Skin epidermis (tissue), 12 donors: ENCODE measurements around the gene MYL12A.

ENCODE experiments used
- H3K27ac ChIP-seq, 21 experiments: fragments of 200-600 bp; sonication (generic) in 11 of 21; one replicate each; pipeline ENCODE4 v1.5.0; 2020; ENCODE audit warnings: mild to moderate bottlenecking in 3 of 21, inconsistent platforms in 2 of 21, moderate library complexity in 2 of 21
- H3K4me3 ChIP-seq, 7 experiments: fragments of 200-600 bp; sonication (generic) in 2 of 7; one replicate each; pipeline ENCODE4 v1.5.0; 2020; ENCODE audit warnings: inconsistent platforms in 2 of 7, mild to moderate bottlenecking in 2 of 7, moderate library complexity in 1 of 7

MYL12A gene

DNA sequence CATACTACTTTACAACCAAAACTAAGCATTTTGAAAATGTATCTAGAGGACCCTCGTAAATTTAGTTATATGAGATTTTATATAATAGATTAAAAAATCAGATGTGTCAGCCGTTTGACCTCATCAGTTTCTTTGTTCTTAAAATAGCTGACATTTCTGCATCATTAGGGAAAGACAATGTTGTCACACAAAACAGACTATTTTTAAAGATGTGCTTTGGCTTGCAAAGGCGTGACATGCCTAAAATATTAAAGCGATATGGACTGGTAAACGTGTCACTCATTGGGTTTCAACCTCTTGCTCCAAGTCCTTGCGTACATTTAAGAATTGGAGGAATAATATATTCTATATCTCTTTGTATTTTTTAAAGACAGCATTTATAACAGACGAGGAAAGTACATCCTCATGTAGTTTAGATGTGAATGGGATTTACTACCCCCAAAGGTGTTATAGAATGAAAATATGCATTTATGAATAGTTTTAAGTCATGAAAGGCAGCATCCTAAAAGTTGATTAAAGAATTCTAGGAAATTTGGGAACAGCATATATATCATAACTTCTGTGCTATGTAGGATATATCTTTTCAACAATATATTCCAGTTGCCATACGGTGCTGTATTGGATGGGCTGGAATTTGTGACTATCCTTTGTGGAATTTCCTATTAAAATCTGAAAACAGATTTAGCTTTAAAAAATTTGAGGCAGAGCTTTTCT is 3.8 kb downstream of the MYL12A start:
- Histone ChIP-seq H3K27ac (peak overlapping the region in 5 of 21 experiments; percentile 33 to 58 (median 52)), H3K4me3 (no peak overlapping the region)

DNA sequence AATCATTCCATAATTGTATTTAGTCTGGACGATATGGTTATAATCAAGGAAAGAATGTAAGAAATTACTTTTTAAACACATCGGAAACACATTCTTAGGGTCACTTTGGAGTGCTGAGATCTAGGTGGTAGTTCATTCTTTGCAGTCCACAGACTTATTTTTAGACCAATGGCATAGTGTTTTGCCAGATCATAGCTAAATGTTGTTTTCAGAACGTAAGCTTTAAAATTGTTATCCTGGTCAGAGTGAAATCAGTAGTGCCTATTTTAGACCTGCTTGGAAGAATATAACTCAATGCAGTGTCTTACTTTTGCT is 4.3 kb downstream of the MYL12A start:
- Histone ChIP-seq H3K27ac (peak overlapping the region in 3 of 21 experiments; percentile 33 to 52 (median 42)), H3K4me3 (no peak overlapping the region)

DNA sequence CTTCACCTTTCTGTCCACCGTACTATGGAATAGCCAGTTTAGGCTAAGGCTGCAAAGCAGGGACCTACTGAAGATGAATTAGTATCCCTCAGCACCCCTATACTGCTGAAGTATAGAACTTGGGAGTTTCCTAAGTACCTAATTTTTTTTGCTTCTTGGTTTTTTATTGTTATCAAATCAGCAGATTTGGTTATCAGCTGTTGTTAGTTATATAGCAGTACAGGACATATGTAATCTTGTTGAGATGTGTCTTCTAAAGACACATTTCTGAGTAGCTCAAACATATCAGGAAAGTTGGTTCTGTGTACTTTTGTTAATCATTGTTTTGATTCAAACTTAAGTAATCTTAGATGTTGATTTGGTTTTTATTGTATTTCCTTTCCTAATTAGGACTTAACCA is 5.2 kb downstream of the MYL12A start:
- Histone ChIP-seq H3K4me3 (no peak overlapping the region), H3K27ac (peak overlapping the region in 1 of 21 experiments; percentile 23)

DNA sequence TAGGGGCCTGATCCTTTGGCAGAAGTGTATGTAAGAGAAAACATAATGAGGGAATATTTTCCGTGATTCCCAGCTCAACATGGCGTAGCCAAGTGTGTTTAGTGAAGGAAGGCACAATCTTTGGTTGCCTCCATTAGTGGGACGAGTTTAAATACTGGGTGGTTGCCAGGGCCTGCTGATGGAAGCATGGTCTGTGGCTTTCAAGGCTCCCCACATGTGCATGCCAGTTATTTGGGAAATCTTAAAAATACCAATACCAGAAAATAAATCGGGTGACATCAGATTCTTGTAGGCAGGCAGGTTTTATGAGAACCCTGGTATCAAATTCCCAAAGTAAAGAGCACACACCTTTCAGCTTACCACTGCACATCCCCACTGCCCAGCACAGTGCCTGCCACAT is 7.1 kb downstream of the MYL12A start:
- Histone ChIP-seq H3K4me3 (no peak overlapping the region), H3K27ac (peak overlapping the region in 1 of 21 experiments; percentile 12)

DNA sequence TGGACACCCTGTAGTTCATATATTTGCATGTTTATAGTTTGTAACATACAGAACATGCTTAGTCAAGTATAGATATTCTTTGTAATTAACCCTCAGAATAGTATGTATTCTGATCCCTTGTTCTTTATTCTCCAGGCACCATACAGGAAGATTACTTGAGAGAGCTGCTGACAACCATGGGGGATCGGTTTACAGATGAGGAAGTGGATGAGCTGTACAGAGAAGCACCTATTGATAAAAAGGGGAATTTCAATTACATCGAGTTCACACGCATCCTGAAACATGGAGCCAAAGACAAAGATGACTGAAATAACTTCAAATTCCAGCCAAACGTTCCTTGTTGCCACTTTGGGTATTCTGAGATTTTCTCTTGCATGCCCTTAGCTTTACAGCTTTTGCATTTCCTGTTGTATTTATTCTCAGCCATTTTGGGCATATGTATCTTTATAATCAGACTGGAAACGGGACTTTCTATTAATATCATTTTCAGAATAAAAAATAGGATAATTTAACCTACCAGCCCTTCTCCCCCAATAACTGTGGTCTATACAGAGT is 8.1 kb downstream of the MYL12A start:
- no peak overlapping the region for H3K4me3 ChIP-seq
- peak overlapping the region in 1 of 21 experiments; percentile 12 for H3K27ac ChIP-seq

DNA sequence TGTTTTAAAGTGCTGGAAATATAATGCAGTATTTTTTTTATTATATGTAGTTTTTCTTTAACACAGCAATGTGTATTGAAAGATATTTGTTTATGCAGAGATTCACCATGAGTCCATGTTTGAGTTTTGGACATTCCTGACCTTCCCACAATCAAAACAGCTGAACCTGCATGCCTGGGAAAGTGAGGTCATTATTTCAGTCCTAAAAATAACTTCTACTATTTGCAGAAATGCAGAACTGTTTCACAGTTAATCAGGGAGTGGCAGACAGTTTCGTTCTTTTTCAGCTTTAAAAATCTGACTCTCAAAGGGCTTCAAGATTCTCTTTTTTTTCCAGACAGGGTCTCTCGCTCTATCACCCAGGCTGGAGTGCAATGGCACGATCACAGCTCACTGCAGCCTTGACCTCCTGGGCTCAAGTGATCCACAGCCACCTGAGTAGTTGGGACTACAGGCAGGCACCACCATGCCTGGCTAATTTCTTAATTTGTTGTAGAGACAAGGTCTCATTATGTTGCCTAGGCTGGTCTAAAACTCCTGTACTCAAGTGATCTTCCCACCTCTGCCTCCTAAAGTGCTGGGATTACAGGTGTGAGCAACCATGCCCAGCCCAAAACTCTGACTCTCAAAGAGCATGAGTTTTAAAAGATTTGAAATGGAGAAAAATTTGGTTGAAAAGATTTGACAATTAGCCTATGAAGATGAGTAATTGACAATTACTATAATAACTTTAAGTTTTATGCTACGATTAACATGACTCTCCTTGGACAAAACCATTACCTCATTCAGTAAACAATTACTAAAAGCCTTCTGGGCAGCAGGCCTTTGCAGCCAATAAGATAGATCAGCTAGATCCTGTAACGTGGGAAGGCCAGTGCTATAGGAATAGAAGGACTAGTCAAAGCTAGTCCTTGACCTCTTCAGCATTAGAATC is 9.4 kb downstream of the MYL12A start:
- H3K27ac ChIP-seq, result peak overlapping the region in 1 of 21 experiments; percentile 6

DNA sequence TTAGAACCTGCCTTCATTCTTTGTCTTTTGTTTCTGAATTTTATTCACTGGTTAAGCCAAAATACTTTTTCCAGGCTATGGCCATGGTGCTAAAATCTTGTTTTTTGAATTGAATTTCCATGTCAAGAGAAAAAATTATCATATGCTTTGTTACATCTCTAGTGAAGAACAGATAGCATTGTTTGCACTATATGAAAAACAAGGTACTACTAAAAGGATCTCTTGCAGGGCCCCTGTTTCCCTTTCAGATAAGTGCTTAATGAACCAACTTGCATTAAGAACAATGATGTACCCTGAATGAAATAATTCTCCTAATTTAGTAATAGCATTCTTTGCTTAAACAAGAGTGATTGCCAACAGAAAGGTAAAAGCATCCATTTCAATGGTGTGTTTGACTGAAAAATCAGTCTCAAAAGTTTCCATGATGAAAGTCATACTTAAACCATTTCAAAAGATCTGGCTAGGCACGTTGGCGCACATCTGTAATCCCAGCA is 10.1 kb downstream of the MYL12A start:
- Histone ChIP-seq H3K27ac (peak overlapping the region in 1 of 21 experiments; percentile 6), H3K4me3 (no peak overlapping the region)

More for the DNA sequence above, 9.4 kb downstream of the MYL12A start:
- no peak overlapping the region for H3K4me3 ChIP-seq

DNA sequence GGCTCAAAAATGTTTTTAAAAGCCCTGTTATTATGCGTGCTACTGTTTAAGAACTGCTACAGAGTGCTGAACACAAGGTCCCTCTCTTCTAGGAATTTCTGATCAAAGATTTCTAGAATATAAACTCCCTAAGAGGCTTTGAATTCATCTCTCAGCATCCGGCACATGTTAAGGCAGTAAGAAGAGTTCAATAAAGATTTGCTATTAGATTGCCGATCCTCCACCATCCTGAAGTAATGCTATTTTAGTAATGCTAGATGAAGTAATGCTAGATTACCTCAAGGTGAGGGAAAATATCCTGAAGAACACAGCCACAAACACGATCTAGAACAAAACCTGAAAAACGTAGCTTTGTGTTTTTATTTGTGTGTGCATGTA is 13.4 kb downstream of the MYL12A start:
- H3K4me3 ChIP-seq, result peak overlapping the region; percentile 89 to 99 (median 95)
- peak overlapping the region in 20 of 21 experiments; percentile 92 to 100 (median 99) for H3K27ac ChIP-seq

DNA sequence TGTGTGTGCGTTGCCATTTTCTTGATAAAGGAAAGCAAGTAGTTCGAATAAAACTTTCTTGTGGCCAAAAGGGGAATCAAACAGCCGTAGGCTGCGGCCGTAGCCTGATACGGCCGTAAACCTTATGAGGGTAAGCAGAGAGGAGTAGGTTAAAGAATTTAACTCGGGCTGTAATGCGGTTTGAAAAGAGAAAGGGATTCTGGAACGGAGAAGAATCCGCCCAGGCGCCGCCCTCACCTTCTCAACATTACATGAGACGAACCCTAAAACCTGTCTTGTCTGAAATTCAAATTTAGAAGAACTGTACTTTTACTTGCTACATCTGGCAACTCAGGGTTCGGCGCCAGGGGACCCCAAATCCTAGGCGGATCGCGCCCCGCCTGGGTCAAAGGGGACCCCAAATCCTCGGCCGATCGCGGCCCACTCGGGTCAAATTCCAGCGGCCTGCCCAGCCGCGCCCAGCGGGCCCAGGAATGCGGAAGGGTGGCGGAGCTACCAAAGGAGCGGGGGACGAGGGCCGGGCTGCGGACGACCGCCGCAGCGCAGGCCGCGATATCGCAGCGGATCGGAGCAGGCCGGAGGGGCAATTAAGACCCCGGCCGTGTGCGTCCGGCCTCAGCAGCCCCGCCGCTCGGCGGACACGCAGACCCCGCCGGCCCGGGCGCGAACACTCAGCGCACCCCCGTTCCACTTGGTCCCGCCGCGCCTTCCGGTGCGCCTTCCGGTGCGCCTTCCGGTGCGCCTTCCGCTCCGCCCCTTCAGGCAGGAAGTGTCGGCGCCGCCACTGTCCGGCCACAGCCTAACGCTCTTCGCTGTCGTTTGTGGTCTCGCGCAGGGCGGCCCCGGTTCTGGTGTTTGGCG is 14.0 kb downstream of the MYL12A start, which contains the start of gene MYL12B:
TSS of gene MYL12B (plus strand) at position 761 of the 861 bp plus-strand sequence. CDS start 10,766 bp downstream, outside the sequence.
- Histone ChIP-seq H3K4me3 (peak within 1 kb of the TSS; percentile 89 to 99 (median 95)), H3K27ac (peak within 1 kb of the TSS; percentile 92 to 100 (median 99))

DNA sequence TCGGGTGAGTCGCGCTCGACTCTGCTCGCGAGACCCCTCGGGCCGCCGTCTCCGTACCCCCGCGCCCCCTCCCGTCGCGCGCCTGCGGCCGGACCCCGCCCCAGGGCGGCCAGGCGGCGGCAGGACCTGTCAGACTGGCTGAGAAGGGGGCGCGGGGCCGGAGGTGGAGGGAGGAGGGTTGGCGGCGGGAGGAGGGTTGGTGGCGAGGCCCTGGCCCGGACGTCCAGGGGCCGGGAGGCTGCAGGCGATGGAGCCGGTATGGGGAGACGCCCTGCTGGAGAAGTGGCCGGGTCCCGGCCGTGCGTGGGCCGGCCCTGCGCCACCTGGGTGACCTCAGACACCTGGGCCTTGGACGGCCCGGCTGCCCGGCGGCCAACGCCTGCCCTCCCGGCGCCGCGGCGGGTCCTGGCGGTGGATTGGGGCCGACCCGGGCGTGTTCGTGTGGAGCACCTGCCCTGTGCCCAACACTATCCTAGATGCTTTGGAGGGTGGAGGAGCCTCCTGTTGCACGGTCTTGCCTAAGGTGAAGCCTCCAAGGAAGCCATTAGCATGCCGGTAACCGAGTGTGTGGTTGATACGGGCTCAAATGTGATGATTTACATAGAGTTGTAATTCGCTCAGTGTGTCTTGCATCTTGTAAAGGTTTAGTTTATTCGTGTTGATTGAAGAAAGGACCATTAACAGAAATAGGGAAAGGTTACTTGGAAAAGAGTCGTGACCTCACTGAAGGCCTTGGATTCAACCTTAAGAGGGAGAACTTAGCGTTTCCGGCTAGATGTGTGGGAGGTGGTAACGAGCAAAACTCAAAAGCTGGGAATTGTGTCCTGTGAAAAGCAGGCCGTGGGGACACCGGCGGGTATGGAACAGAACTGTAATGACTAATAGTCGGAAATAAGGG is 14.9 kb downstream of the MYL12A start:
- H3K27ac ChIP-seq, result peak overlapping the region; percentile 92 to 100 (median 99)
- peak overlapping the region; percentile 89 to 99 (median 95) for H3K4me3 ChIP-seq

DNA sequence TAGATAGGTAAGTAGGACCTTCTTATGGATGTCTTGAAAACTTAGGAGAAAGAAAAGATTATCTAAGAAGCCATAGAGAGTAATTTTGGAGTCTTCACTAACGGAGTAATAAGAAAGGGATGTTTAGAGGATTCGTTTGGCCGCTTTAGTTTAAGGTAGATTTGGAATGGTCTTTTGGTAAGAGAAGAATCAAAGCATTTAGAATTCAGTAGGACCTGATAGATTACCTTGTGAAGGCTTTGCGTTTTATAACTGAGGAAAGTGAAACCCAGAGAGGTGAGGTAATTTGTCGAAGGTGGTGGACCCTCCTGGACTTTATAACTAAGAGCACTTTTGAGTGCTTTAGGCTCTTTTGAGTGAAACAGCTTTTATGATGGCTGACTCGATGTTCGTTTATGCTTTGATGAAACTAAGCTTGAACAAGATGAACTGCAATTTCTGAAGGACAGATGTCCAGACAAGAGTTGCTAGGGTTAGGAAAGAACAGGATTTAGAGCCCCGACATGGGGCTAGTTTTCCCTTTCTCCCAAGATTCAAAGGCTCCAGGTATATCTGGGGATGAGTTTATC is 15.6 kb downstream of the MYL12A start:
- peak overlapping the region; percentile 89 to 99 (median 95) for H3K4me3 ChIP-seq
- H3K27ac ChIP-seq, result peak overlapping the region in 20 of 21 experiments; percentile 92 to 100 (median 99)

DNA sequence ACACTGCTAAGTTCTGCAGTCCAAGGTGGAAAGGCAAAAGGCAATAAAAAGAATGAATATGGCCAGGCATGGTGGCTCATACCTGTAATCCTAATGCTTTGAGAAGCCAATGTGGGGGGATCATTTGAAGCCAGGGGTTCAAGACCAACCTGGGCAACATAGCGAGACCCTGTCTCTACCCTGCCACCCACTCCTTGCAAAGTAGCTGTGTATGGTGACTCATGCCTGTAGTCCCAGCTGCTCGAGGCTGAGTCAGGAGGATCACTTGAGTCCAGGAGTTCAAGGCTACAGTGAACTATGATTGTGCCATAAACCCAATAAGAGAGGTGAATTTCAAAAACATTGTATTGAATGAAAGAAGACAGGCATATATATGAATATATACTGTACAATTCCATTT is 16.8 kb downstream of the MYL12A start:
- Histone ChIP-seq H3K27ac (peak overlapping the region in 7 of 21 experiments; percentile 22 to 100 (median 99)), H3K4me3 (peak overlapping the region in 2 of 7 experiments; percentile 90 to 95)

DNA sequence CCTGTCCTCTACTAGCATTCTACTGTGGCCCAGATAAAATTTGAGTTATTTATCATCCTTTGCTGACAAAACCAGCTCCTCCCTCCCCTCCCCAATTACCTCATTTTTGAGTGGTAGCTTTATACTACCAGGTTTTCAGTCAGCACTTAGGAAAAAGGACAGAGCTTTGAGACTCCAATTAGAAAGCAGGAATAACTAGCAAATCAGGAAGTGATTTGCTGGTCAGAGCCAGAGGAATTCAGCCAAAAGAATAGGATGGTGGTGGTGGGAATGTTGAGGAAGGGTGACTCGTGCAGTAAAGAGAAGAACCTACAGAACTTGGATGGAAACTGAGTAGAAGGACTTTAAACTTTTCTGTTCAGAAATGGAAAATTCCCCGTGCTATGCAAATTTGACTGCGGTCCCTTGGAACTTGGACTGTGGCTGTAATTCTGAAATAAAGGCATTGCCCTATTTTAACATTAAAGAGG is 18.0 kb downstream of the MYL12A start:
- Histone ChIP-seq H3K27ac (peak overlapping the region in 11 of 21 experiments; percentile 6 to 66 (median 33)), H3K4me3 (no peak overlapping the region)

DNA sequence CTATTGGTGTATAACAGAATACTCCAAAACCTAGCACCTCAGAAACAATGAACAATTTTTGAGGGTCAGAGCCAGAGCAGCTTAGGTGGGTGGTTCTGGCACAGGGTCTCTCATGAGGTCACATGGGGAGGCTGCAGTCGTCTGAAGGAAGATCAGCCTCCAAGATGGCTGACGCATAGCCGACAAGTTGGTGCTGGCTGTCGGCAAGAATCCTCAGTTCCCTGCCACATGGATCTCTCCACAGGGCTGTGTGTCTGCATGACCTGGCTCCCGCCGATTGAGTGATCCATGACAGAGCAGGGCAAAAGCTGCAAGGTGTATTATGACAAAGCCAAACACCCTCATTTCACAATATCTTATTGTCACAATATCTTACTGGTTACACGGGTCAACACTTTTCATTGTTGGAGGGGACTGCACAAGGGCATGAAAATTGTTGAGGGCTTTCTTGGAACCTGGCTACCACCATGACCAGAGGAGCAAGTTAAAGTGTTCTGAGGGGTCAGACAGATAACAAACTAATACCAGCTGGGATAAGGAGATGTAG is 18.5 kb downstream of the MYL12A start:
- H3K4me3 ChIP-seq, result no peak overlapping the region

DNA sequence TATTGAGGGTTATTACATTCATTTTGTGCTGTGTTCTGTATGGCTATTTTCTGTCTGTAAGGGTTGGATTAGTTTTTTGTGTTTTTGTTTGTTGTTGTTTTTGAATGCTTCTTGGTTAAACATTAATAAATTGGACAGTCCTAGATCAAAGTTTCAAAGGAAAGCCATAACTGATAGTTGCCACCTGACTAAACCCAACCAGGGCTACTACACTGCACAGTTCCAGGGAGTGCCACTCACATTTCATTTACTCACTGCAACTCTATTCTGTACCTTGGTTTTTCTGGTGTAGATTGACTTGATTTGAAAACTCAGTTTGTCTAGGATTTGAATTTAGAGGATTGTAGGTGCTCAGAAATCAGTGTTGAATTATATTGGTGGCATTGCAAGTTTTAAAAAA is 20.7 kb downstream of the MYL12A start:
- Histone ChIP-seq H3K27ac (peak overlapping the region in 1 of 21 experiments; percentile 20), H3K4me3 (no peak overlapping the region)

More for the DNA sequence above, 18.5 kb downstream of the MYL12A start:
- peak overlapping the region in 9 of 21 experiments; percentile 8 to 66 (median 36) for H3K27ac ChIP-seq

DNA sequence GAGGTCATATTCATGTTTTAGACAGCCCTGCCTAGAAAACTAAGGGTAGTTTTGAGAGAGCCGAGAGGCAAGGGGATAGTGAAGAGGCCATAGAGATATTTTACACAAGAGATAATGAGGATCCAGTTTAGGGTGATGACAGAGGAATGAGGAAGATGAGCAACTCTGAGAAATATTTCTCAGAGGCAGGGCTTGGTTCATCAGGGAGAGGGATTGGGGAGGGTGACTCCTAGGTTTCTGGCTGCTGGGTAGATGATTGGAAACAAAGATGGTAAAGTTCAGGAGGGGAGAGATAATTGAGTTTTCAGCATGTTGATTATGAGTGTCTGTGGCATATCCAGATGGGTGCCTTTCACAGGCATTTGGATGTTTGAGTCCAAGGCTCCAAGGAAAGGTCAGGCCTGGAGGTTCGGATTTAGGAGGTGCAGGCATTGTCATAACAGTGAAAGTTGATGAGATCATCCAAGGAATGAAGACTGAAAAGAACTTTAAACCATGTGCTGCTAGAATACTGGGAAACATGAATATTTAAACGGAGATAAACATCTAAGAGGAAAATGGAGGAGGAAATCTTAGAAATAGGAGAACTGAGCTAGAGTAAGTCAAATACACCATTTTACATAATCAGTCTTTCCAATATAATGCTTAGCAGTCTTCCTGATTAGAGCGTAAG is 21.8 kb downstream of the MYL12A start:
- Histone ChIP-seq H3K4me3 (no peak overlapping the region), H3K27ac (no peak overlapping the region)

DNA sequence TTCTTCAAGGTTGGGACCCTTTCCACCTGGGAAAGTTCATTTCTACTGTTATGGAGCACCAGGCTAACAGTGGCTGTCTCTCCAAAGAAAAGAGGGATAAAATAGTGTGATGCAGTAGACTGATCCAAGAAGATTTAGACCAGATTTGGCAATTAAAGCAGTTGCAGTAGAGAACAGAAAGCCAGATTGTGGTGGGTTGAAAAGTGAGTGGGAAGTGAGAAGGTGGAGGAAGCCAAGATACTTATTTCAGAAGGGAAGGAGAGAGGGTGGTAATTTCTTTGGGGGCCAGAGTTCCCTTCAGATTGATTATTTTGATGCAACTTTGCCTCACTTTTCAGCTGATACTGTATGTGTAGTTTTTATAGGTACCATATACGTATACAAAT is 22.3 kb downstream of the MYL12A start:
- Histone ChIP-seq H3K27ac (no peak overlapping the region), H3K4me3 (no peak overlapping the region)
